ENCODE measurements around the gene AK8.

AK8 gene

GRCh38 chr9:132888151-132888550 is 10.1 kb upstream of the AK8 start:
- DNase-seq (ENCODE audit: low read depth in 2 of 2) = no peak
- TF ChIP-seq CTCF (IDR thresholded peaks at IDR 0.05; ENCODE audit: low read depth, low read length) = no peak

GRCh38 chr9:132887181-132888120 is 9.4 kb upstream of the AK8 start:
- DNase-seq (ENCODE audit: low read depth in 2 of 2) = no peak
- no peak for TF ChIP-seq CTCF (IDR thresholded peaks at IDR 0.05; ENCODE audit: low read depth, low read length)
- no peak overlapping the region for H3K4me3 ChIP-seq (replicated peaks in 1 of 2; ENCODE audit: low read depth in 2 of 2, low read length in 2 of 2)

More at GRCh38 chr9:132888151-132888550, 10.1 kb upstream of the AK8 start:
- no peak overlapping the region for H3K4me3 ChIP-seq (replicated peaks in 1 of 2; ENCODE audit: low read depth in 2 of 2, low read length in 2 of 2)

GRCh38 chr9:132886334-132886725 is 8.2 kb upstream of the AK8 start:
- no peak overlapping the region for H3K4me3 ChIP-seq (replicated peaks in 1 of 2; ENCODE audit: low read depth in 2 of 2, low read length in 2 of 2)
- no peak for TF ChIP-seq CTCF (IDR thresholded peaks at IDR 0.05; ENCODE audit: low read depth, low read length)
- DNase-seq (ENCODE audit: low read depth in 2 of 2) = no peak

GRCh38 chr9:132885720-132886333 is 7.7 kb upstream of the AK8 start:
- DNase-seq (ENCODE audit: low read depth in 2 of 2) = no peak
- H3K4me3 ChIP-seq (replicated peaks in 1 of 2; ENCODE audit: low read depth in 2 of 2, low read length in 2 of 2) = no peak overlapping the region
- TF ChIP-seq CTCF (IDR thresholded peaks at IDR 0.05; ENCODE audit: low read depth, low read length) = no peak

GRCh38 chr9:132883349-132884294 is 5.5 kb upstream of the AK8 start:
- no peak overlapping the region for H3K4me3 ChIP-seq (replicated peaks in 1 of 2; ENCODE audit: low read depth in 2 of 2, low read length in 2 of 2)
- TF ChIP-seq CTCF (IDR thresholded peaks at IDR 0.05; ENCODE audit: low read depth, low read length) = no peak
- DNase-seq (ENCODE audit: low read depth in 2 of 2) = no peak

- no peak for TF ChIP-seq CTCF (IDR thresholded peaks at IDR 0.05; ENCODE audit: low read depth, low read length)
- DNase-seq (ENCODE audit: low read depth in 2 of 2) = no peak
- H3K4me3 ChIP-seq (replicated peaks in 1 of 2; ENCODE audit: low read depth in 2 of 2, low read length in 2 of 2) = no peak overlapping the region
These were observed 4.5 kb upstream of the AK8 start for GRCh38 chr9:132882616-132883015.
